Mammary epithelial cell (primary cell): ENCODE measurements around the gene TRIO.

Experiments used
- EZH2 ChIP-seq: IDR thresholded peaks from 2 replicates; pipeline ENCODE4 v1.6.1; 2012; ENCODE audit warnings: low read length, inconsistent platforms, borderline replicate concordance
- TF ChIP-seq, protein P1 (sequence below), 2 donors: IDR thresholded peaks in 1 of 2; conservative IDR thresholded peaks in 1 of 2; 2 replicates each; pipeline ENCODE4 v1.5.1; 2011 to 2012; ENCODE audit warnings: inconsistent platforms in 2 of 2, low read length in 2 of 2, mild to moderate bottlenecking in 2 of 2, control low read depth in 1 of 2, low read depth in 1 of 2; ENCODE audit not compliant: insufficient read depth in 1 of 2; ENCODE audit errors: extremely low read depth in 1 of 2

DNA sequence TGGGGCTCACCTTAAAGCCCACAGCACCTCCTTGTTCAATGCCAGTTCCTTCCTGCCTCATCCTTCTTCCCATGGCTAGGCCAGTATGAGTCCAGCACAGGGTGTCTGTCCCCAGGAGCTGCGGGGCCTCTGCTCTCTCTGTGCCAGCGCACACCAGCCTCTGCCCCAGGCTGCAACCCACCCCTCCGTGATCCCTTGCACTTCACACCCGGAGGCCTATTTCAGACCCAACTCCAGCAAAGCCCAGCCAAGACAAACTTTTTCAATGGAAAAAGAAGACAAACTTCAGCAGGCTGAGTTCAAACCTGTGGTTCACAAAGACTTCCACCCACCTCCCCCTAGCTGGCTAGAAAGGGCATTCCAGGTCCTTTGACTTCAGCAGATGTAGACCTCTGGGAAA, 382.3 kb downstream of the TRIO start:
- no peak for TF ChIP-seq EZH2
- TF ChIP-seq, protein P1, sequence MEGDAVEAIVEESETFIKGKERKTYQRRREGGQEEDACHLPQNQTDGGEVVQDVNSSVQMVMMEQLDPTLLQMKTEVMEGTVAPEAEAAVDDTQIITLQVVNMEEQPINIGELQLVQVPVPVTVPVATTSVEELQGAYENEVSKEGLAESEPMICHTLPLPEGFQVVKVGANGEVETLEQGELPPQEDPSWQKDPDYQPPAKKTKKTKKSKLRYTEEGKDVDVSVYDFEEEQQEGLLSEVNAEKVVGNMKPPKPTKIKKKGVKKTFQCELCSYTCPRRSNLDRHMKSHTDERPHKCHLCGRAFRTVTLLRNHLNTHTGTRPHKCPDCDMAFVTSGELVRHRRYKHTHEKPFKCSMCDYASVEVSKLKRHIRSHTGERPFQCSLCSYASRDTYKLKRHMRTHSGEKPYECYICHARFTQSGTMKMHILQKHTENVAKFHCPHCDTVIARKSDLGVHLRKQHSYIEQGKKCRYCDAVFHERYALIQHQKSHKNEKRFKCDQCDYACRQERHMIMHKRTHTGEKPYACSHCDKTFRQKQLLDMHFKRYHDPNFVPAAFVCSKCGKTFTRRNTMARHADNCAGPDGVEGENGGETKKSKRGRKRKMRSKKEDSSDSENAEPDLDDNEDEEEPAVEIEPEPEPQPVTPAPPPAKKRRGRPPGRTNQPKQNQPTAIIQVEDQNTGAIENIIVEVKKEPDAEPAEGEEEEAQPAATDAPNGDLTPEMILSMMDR (conservative IDR thresholded peaks at IDR 0.05 in 1 of 2, IDR thresholded peaks at IDR 0.05 in 1 of 2; ENCODE audit: extremely low read depth in 1 of 2, insufficient read depth in 1 of 2, low read depth in 1 of 2, low read length in 2 of 2), result no peak
